AG09319 (cell line): ENCODE results near the gene EXOC6.

Source experiments
- DNase-seq: peaks from one replicate; pipeline ENCODE4 v3.0.0-alpha.2; 2010; ENCODE audit warnings: low read depth; ENCODE audit errors: extremely low read depth
- TF ChIP-seq, protein P1 (sequence below): IDR thresholded peaks from 2 replicates; pipeline ENCODE4 v1.5.1; 2011; ENCODE audit warnings: low read depth, mild to moderate bottlenecking, inconsistent platforms, low read length, moderate library complexity

Gene EXOC6

DNA sequence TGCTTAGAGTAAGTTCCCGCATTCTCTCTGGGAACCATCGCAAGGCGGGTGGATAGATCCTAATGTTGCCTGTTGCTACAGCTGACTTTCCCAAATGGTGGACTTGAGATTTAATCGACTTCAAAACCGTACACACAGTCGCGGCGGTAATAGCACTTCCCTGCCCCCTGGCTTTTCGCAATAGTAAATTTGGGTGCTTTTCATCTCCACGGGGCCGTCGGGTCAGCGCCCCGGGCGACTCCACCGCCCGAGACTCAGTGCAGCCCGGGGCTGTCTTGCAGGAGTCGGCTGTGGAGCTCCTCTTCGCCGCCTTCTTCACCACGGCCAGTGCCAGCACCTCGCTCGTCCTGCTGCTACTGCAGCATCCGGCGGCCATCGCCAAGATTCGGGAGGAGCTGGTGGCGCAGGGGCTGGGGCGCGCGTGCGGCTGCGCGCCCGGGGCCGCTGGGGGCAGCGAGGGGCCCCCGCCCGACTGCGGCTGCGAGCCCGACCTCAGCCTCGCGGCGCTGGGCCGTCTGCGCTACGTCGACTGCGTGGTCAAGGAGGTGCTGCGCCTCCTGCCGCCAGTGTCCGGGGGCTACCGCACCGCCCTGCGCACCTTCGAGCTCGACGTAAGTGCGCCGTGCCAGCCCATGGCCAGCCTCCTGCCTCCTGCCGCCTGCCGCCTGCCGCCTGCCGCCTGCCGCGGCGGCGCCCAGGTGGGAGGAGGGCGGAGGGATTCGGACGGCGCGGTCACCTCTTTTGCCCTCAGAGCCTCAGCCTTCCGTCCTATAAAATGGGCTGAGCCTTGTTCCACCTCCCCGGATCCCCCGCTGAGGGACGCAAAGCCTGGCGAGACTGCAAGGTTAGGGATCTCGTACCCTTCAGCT, 217.6 kb downstream of the EXOC6 start:
- TF ChIP-seq, protein P1, sequence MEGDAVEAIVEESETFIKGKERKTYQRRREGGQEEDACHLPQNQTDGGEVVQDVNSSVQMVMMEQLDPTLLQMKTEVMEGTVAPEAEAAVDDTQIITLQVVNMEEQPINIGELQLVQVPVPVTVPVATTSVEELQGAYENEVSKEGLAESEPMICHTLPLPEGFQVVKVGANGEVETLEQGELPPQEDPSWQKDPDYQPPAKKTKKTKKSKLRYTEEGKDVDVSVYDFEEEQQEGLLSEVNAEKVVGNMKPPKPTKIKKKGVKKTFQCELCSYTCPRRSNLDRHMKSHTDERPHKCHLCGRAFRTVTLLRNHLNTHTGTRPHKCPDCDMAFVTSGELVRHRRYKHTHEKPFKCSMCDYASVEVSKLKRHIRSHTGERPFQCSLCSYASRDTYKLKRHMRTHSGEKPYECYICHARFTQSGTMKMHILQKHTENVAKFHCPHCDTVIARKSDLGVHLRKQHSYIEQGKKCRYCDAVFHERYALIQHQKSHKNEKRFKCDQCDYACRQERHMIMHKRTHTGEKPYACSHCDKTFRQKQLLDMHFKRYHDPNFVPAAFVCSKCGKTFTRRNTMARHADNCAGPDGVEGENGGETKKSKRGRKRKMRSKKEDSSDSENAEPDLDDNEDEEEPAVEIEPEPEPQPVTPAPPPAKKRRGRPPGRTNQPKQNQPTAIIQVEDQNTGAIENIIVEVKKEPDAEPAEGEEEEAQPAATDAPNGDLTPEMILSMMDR: no peak
- no peak for DNase-seq

DNA sequence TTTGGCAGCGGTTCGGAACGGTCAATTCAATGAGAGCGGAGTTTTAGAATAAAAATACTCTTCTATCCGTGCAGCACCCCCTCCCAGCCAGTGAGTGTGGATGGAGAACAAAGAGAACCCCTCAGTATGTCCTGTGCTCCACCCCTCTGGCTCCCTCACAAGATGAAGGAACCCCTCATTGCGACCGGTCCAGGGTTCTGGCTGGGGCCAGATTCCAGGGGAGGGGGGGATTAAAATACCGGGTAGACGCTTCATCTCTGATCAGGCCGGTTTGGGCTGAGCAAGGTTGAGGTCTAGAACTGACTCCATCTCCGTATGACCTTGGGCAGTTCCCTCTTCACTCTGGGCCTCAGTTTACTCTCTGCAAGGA, 218.2 kb downstream of the EXOC6 start:
- TF ChIP-seq, protein P1: no peak
- DNase-seq: no peak

DNA sequence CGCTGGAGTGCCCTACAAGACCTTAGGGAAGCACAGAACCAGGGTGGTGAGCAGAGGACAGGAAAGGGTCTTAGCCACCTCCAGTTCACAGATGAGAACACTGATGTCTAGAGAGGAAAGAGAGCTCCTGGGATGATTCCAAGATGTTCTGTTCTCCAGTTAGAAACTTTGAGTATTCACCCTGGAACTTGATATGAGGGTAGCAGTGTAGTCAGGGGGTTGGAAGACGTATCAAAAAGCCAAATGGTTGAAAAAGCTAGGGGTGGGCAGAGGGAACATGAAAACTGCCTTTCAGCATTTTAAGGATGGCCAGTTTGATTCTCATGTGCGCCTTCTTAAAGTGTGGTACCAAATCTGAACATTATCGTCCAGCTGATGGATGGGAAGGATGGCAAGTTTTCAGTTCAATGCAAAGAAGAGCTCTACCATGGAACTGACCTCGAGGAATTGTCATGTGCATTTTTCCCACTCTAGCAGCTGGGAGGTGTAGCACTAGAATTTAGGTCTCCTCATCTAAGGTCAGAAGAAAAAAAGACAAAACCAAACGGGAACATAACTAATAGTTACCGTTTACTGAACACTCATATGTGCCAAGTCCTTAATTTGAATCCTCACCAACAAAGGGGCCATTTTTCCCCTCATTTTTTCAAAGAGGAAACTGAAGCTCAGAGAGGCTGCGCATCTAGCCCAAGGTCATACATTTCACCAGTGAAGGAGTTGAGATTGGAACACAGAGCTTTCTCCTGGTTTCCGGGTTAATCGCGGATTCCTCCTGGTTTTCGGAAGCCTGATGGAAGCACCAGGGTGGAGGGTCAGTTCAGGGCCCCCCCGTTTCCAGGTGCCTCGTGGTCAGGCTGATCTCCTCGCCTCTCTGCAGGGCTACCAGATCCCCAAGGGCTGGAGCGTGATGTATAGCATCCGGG, 219.4 kb downstream of the EXOC6 start:
- no peak for DNase-seq
- TF ChIP-seq, protein P1: no peak

DNA sequence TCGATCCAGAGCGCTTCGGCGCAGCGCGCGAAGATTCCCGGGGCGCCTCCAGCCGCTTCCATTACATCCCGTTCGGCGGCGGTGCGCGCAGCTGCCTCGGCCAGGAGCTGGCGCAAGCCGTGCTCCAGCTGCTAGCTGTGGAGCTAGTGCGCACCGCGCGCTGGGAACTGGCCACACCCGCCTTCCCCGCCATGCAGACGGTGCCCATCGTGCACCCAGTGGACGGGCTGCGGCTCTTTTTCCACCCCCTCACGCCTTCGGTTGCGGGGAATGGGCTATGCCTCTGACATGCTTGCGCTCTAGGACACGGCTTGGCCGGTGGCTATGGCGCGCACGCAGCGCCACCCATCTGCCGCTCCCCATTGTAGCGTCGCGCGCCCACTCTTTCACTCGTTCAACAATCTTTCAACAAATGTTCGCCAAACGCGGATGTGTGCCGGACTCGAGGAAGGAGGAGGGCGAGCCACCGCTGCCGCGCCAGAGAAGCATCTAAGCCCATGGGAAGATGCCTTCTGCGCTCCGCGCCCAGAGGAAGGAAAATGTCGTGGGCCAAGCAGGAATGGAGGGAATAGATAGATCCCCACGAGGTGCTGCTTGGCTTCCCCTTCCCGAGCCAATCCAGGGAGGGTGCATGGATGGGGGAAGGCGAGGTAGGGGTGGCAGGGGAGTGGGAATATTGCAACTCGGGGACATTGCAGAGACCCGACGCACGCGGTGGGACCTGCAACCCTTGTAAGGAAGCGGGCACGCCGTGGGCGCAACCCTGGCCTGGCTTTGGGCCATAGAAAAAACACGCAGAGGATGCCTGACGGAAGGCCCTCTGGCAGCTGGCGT, 220.3 kb downstream of the EXOC6 start:
- DNase-seq: no peak
- TF ChIP-seq, protein P1: no peak; the same call in 1 of the 2 replicates

DNA sequence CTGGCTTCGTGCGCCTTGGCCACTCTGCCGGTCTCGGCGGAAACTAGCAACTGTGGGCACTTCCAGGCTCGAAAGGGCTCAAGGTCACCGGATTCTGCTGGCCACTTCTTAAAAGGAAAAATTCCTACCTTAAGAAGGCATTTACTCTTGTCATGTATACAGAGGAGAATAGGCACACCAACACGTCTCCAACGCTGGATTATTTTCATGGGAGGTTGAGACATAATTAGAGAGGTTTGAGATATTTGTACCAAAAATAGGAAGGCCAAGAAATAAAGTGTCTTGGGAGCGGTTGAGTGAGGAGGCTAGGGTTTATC, 220.9 kb downstream of the EXOC6 start:
- DNase-seq: no peak
- TF ChIP-seq, protein P1: no peak

DNA sequence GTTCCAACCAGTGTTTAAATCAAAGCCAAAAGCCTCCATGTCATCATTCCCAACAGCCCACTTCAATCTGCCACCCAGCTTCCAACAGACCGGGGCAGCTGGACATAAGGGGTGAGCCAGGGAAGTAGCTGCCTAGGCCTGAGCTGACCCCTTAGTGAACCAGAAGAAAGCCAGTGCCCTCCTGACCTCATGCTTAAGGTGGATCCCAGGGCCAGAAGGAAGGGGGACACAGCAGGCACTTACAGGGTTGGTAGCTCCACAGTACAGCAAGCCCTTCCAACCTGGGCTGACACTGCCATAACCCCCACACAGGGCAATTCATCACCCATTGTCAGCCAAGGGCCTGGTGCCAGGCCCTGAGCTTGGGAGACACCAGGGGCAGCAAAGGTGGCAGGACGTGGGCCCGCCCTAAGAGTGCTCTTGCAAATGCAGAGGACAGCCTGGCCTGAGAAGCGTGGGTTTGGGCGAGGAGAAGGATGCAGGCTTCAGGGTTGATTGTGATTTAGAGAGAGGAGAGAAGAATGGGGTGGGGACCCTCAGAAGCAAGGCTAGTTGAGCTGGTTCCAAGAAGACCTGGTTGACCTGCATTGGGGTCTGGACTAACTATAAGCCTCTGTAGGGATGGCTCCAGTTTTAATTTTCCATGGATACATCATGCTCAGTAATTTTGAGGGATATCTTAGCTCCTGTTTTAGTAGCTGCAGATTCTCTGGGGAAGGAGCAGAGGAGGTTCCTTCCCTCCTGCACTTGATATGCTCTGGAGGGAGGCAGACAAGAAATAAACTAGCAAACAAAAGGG, 222.3 kb downstream of the EXOC6 start:
- TF ChIP-seq, protein P1: no peak
- DNase-seq: no peak
